NCI-H748 (cell line): ENCODE measurements around the gene SEPTIN10.
"Not testable (repeated sequence)": the region's sequence is repeated elsewhere in the genome, so short reads cannot be mapped to it uniquely, and the experiment has no call there.

ENCODE experiments used
- DNase-seq: peaks from one replicate; lab custom pipeline; 2025; ENCODE audit not compliant: unreplicated experiment; lab: John Stamatoyannopoulos, UW

Gene SEPTIN10

DNA sequence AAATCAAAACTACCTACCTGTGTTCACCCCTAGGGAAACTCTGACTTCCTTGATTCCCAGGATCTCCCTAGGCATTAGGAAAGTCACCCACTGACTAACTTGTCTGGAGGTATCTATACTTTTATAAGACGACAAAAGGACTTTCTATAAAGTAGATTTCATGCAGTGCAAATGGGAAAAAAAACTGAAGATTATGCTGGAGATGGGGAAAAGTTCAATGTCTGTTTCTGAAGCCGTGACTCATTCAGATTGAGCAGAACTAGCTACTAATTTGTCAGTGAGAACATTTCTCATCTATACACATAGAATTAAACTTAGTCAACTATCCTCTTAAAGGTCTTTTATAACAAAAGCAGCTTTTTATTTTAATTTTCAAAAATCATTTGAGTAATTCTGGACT, 6.0 kb downstream of the SEPTIN10 start:
- no peak for DNase-seq

DNA sequence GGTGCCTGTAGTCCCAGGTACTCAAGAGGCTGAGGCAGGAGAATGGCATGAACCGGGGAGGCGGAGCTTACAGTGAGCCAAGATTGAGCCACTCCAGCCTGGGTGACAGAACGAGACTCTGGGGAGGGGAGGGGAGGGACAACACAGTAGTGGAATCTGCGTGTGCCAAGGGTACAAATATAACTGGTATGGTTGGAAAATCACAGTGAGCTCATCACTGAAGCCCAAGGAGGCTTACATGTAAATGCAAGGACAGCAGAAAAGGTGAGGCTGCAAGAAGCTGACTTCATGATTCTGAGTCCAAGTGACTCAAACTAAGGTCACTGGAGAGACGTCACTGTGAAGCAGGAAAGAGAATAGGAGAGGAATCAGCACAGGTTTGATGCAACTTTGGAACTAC, 9.2 kb downstream of the SEPTIN10 start:
- DNase-seq = no peak

DNA sequence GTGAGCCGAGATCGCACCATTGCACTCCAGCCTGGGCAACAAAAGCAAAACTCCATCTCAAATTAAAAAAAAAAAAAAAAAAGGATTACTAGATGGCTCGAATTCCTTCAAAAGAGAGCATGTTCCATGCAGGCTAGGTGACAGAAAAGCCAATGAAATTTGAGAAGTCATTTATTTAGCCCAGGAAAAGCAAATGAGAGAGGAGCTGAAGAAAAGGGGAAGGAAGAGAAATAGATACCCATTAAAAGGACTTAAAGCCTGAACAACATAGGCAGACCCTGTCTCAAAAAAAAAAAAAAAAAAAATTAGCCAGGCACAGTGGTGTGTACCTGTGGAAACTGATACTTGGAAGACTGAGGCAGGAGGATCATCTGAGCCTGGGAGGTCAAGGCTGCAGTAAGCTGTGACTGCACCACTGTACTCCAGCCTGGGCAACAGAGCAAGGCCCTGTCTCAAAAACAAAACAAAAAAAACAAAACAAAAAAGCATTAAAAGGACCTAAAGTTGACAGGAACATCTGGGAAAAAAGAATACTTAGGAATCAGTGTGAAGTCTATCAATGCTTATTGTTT, 11.1 kb downstream of the SEPTIN10 start:
- no peak for DNase-seq

GRCh38 chr2:109601783-109602182, 12.0 kb downstream of the SEPTIN10 start:
- DNase-seq = no peak

DNA sequence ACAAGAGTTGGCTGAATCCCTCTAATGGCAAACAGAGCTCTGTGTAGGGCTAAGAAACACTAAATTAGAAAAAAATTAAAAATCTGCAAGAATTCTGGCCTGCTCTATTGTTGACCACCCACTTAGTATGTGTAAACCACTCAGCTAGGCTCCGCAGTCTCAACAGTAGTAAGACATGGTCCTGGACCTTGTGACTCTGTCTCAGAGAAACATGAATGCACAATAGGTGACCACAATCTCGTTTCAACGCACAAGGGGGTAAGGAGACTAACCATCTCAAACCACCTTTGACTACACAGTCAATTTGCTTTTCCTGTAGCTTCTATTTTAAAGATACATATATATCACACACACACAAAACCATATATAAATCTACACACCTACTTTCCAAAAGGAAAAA, 16.5 kb downstream of the SEPTIN10 start:
- DNase-seq = no peak

- no peak for DNase-seq
Measured at GRCh38 chr2:109595644-109596043, 18.1 kb downstream of the SEPTIN10 start.

GRCh38 chr2:109594246-109594885, 19.4 kb downstream of the SEPTIN10 start:
- no peak for DNase-seq

GRCh38 chr2:109592905-109593304, 20.9 kb downstream of the SEPTIN10 start:
- no peak for DNase-seq

GRCh38 chr2:109591206-109591605, 22.6 kb downstream of the SEPTIN10 start:
- DNase-seq = no peak

GRCh38 chr2:109586687-109587086, 27.1 kb downstream of the SEPTIN10 start:
- no peak for DNase-seq

DNA sequence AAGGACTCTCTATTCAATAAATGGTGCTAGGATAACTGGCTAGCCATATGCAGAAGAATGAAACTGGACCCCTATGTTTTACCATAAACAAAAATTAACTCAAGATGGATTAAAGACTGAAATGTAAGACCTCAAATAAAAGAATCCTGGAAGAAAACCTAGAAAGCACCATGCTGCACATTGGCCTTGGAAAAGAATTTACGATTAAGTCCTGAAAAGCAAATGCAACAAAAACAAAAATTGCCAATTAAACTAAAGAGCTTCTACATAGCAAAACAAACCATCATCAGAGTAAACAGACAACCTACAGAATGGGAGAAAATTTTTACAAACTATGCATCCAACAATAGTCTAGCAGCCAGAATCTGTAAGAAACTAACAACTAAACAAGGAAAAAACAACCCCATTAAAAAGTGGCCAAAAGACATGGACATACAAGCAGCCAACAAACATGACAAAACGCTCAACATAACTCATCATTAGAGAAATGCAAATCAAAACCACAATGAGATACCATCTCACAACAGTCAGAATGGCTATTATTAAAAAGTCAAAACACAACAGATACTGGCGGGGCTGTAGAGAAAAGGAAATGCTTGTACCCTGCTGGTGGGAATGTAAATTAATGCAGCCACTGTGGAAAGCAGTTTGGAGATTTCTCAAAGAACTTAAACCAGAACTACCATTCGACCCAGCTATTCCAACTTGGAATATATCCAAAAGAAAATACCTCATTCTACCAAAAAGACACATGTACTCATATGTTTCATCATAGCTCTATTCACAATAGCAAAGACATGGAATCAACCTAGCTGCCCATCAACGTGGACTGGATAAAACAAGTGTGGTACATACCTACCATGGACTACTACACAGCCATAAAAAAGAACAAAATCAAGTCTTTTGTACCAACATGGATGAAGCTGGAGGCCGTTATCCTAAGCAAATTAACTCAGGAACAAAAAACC, 30.6 kb downstream of the SEPTIN10 start:
- DNase-seq = no peak

- DNase-seq = not testable (repeated sequence)
Measured at GRCh38 chr2:109577630-109578029, 36.1 kb downstream of the SEPTIN10 start.

DNA sequence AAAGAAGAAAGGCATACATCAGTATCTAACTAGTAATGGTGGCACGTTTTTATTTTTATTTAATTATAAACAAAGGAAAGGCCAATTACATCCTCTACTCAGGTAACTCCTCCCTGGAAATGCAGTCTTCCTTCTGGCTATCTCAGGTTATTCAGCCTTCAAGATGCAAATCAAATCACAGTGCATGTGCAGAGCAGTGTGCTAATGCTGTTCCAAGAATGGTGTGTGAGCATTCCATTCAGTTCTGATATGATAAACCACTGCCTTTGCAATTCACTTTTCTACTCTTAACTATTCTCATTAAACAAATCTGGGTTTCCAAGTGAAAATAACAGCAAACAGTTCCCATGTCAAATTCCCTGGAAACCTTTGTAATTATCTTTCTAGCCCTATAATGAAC, 38.4 kb downstream of the SEPTIN10 start:
- DNase-seq = no peak

DNA sequence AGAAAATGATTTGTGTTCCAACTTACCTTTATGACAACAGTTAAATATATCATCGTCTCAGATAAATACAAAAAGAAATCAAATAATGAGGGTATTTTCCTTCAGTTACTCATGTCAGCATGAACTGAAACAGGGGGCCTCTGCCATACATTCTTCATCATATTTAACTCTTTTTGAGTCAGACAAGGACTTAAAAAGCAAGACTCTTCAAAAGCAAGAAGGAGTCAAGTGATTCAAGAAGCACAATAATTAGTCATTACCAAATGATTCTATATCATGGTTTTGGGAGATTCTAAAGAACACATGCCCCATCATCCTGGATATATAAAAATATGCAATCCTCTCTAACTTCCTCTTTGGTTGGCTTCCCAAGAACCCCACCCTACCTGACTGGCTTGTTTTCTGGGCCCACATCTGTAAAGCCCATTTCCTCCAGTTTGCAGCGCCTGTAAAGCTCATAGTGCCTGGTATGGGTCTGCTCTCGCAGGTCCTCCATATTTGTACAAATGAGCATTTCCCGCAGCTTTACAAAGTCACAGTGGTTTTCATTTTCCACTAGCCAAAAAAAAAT, 49.7 kb downstream of the SEPTIN10 start:
- DNase-seq = no peak

- no peak for DNase-seq
Measured at GRCh38 chr2:109563288-109563687, 50.5 kb downstream of the SEPTIN10 start.

- DNase-seq = no peak
Measured at GRCh38 chr2:109562421-109562820, 51.3 kb downstream of the SEPTIN10 start.

GRCh38 chr2:109560265-109560664, 53.5 kb downstream of the SEPTIN10 start:
- DNase-seq = no peak

- DNase-seq = no peak
Measured at GRCh38 chr2:109558076-109558882, 55.5 kb downstream of the SEPTIN10 start.

DNA sequence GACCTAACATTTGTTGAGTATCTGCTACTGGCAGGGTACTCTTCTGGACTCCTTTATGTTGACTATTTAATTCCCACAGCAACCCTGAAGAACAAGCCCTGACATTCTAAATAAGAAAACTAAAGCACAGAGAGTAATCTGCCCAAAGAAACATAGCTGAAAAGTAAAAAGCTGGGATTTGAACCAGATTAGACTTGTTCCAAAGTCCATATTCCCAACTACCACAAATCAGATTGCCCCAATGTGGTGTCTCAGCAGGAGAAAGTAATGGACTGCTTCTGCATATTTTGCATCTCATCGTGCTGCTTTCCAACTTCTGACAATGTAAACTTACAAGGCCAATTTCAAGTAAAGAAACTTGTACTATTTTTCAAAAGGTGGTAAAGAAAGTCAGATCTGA, 56.5 kb downstream of the SEPTIN10 start:
- no peak for DNase-seq

DNA sequence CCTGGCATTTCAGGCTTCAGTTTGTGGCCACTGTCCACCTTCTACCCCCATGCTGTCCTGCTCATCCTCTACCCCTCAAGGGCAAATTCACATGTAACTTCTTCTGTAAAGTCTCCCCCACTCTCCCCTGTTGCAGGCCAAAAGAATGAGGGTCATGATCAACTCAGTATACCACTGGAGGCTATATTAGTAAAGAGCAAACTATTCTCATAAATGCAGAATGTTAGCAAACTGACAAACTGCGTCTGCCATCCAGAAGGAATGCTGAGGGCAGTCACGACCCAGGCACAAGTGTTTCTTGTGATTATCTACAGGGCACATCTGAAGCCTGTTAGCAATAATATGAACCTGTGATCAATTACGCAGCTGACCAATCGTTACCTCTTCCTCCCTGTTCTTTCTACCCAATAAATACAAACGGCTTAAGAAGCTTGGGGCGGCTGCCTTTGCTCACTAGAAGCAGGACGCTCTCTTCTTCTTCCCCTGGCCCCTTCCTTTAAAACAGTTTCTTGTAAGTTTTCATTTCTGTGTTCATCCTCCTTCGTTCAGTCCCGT, 58.3 kb downstream of the SEPTIN10 start:
- DNase-seq = no peak
